Fibroblast of lung (primary cell): Measurements from ENCODE around the gene UNC45A. TPM values are rescaled to one million over a fixed set of nuclear protein-coding genes. Genes with fewer than 3 reads are reported as not detected.
"Not testable (repeated sequence)": the region's sequence is repeated elsewhere in the genome, so short reads cannot be mapped to it uniquely, and the experiment has no call there.

Source experiments
- DNase-seq, 2 donors: peaks; one replicate each; pipeline versions ENCODE4 v3.0.0 to v3.0.0-alpha.2; 2010; ENCODE audit warnings: low read depth in 2 of 2
- H2AFZ ChIP-seq: 2 replicates; pipeline ENCODE4 v1.5.1; 2012; ENCODE audit warnings: low read length, control low read depth, inconsistent platforms
- H3K27ac ChIP-seq: 2 replicates; pipeline ENCODE4 v1.5.1; 2011; ENCODE audit warnings: low read length, control low read depth; ENCODE audit not compliant: insufficient read depth
- H3K27me3 ChIP-seq: 2 replicates; pipeline ENCODE4 v1.5.1; 2011; ENCODE audit warnings: mild to moderate bottlenecking, low read length; ENCODE audit not compliant: control insufficient read depth, insufficient read depth
- H3K36me3 ChIP-seq: 2 replicates; pipeline ENCODE4 v1.5.1; 2011; ENCODE audit warnings: low read length; ENCODE audit not compliant: control insufficient read depth, insufficient read depth
- H3K4me1 ChIP-seq: 2 replicates; pipeline ENCODE4 v1.5.1; 2011; ENCODE audit warnings: low read length; ENCODE audit not compliant: control insufficient read depth, insufficient read depth; ENCODE audit errors: extremely low read depth
- H3K4me2 ChIP-seq: 2 replicates; pipeline ENCODE4 v1.5.1; 2011; ENCODE audit warnings: low read length, control low read depth; ENCODE audit not compliant: insufficient read depth; ENCODE audit errors: extremely low read depth
- H3K4me3 ChIP-seq, 4 experiments: fragments of 200-600 bp in 1 of 4; sonication (generic) in 1 of 4; replicated peaks in 1 of 4; 2 replicates each; pipeline ENCODE4 v1.5.1; 2011 to 2016; ENCODE audit warnings: low read length in 4 of 4, low read depth in 3 of 4, mild to moderate bottlenecking in 3 of 4, control low read depth in 2 of 4, inconsistent platforms in 1 of 4, mixed read lengths in 1 of 4; ENCODE audit not compliant: insufficient read depth in 1 of 4; ENCODE audit errors: control extremely low read depth in 1 of 4
- H3K79me2 ChIP-seq: 2 replicates; pipeline ENCODE4 v1.5.1; 2012; ENCODE audit warnings: mild to moderate bottlenecking, low read length, inconsistent platforms; ENCODE audit not compliant: control insufficient read depth, insufficient read depth
- H3K9ac ChIP-seq: 2 replicates; pipeline ENCODE4 v1.5.1; 2011; ENCODE audit warnings: mild to moderate bottlenecking, low read length, control low read depth; ENCODE audit not compliant: insufficient read depth
- H3K9me3 ChIP-seq: 2 replicates; pipeline ENCODE4 v1.5.1; 2012; ENCODE audit warnings: low read depth, low read length; ENCODE audit not compliant: control insufficient read depth, insufficient read depth
- H4K20me1 ChIP-seq: 2 replicates; pipeline ENCODE4 v1.5.1; 2011; ENCODE audit warnings: low read length; ENCODE audit not compliant: control insufficient read depth, insufficient read depth; ENCODE audit errors: extremely low read depth
- CTCF ChIP-seq, 2 donors: IDR thresholded peaks in 1 of 2; conservative IDR thresholded peaks in 1 of 2; 1 replicate in 1 of 2; 2 replicates in 1 of 2; pipeline ENCODE4 v1.5.1; 2011 to 2012; ENCODE audit warnings: low read length in 2 of 2, control low read depth in 1 of 2, inconsistent platforms in 1 of 2, low read depth in 1 of 2, mild to moderate bottlenecking in 1 of 2
- EZH2 ChIP-seq: IDR thresholded peaks from 2 replicates; pipeline ENCODE4 v1.5.1; 2012; ENCODE audit warnings: low read length, control low read depth, mild to moderate bottlenecking; ENCODE audit errors: missing control alignments
- polyA plus RNA-seq, 2 donors: library from polyadenylated mRNA; depleted of rRNA in 1 of 2; stranded (reverse) in 1 of 2; unstranded in 1 of 2; fragments of >200 nt; gene quantifications; 2 replicates each; pipeline ENCODE4 v1.2.1, GENCODE V29; 2011 to 2012; ENCODE audit warnings: missing spikeins in 1 of 2
- total RNA-seq: library from RNA; depleted of rRNA; stranded (reverse); fragments of >200 nt; gene quantifications from 2 replicates; pipeline ENCODE4 v1.2.1, GENCODE V29; 2014

UNC45A gene
- total and polyA plus RNA-seq, 2 donors (not counting 1 experiment from before 2014, with no cell fraction given), result 41.7 to 104 TPM

GRCh38 chr15:90906181-90906849, 28.8 kb upstream of the UNC45A start:
- H4K20me1 ChIP-seq, result no peaks in the 10 kb centered on the region
- no peak overlapping the region for H3K4me3 ChIP-seq
- H3K4me1 ChIP-seq, result no peaks in the 10 kb centered on the region
- H3K27me3 ChIP-seq, result no peaks in the 10 kb centered on the region
- no peak overlapping the region for H3K4me2 ChIP-seq
- H3K36me3 ChIP-seq, result peaks cover 16% of the 10 kb centered on the region
- H2AFZ ChIP-seq, result no peak overlapping the region
- no peak overlapping the region for H3K9ac ChIP-seq
- TF ChIP-seq CTCF (conservative IDR thresholded peaks at IDR 0.05 in 1 of 2, IDR thresholded peaks at IDR 0.05 in 1 of 2; ENCODE audit: low read depth in 1 of 2, low read length in 2 of 2) (no peak), EZH2 (no peak)
- no peaks in the 10 kb centered on the region for H3K9me3 ChIP-seq
- no peaks in the 10 kb centered on the region for H3K79me2 ChIP-seq
- no peak for DNase-seq
- H3K27ac ChIP-seq, result no peak overlapping the region

- Histone ChIP-seq H3K4me2 (no peak overlapping the region), H3K79me2 (no peaks in the 10 kb centered on the region), H2AFZ (no peak overlapping the region), H3K9me3 (no peaks in the 10 kb centered on the region), H3K4me3 (no peak overlapping the region), H3K4me1 (no peaks in the 10 kb centered on the region), H4K20me1 (no peaks in the 10 kb centered on the region), H3K36me3 (peaks cover 18% of the 10 kb centered on the region), H3K27me3 (no peaks in the 10 kb centered on the region), H3K27ac (no peak overlapping the region), H3K9ac (no peak overlapping the region)
- TF ChIP-seq CTCF (conservative IDR thresholded peaks at IDR 0.05 in 1 of 2, IDR thresholded peaks at IDR 0.05 in 1 of 2; ENCODE audit: low read depth in 1 of 2, low read length in 2 of 2), result no peak
- TF ChIP-seq EZH2, result no peak
- DNase-seq, result no peak
Measured at GRCh38 chr15:90907051-90907660, 27.9 kb upstream of the UNC45A start.

- peaks cover 18% of the 10 kb centered on the region for H3K36me3 ChIP-seq
Measured at GRCh38 chr15:90907838-90908507, 27.1 kb upstream of the UNC45A start.

GRCh38 chr15:90909449-90909848, 25.6 kb upstream of the UNC45A start:
- not testable (repeated sequence) for DNase-seq, H3K9me3 ChIP-seq, H3K27ac ChIP-seq, H3K4me1 ChIP-seq, H4K20me1 ChIP-seq, H3K79me2 ChIP-seq, H3K4me3 ChIP-seq, H2AFZ ChIP-seq, H3K4me2 ChIP-seq, H3K9ac ChIP-seq, H3K27me3 ChIP-seq
- H3K36me3 ChIP-seq, result peaks cover 24% of the 10 kb centered on the region

More at GRCh38 chr15:90907838-90908507, 27.1 kb upstream of the UNC45A start:
- Histone ChIP-seq H3K9me3 (no peaks in the 10 kb centered on the region), H4K20me1 (no peaks in the 10 kb centered on the region), H3K4me1 (no peaks in the 10 kb centered on the region), H3K4me2 (no peak overlapping the region), H3K4me3 (no peak overlapping the region), H2AFZ (no peak overlapping the region), H3K27ac (no peak overlapping the region), H3K9ac (no peak overlapping the region), H3K27me3 (no peaks in the 10 kb centered on the region), H3K79me2 (no peaks in the 10 kb centered on the region)
- TF ChIP-seq EZH2 (no peak), CTCF (conservative IDR thresholded peaks at IDR 0.05 in 1 of 2, IDR thresholded peaks at IDR 0.05 in 1 of 2; ENCODE audit: low read depth in 1 of 2, low read length in 2 of 2) (no peak)
- no peak for DNase-seq
